GM12892 (cell line): ENCODE results near the gene PCDH8.

Experiments used
- POLR2A ChIP-seq: IDR thresholded peaks from 2 replicates; pipeline ENCODE4 v1.6.1; 2011; ENCODE audit warnings: low read depth, low read length, control low read depth
- POLR2AphosphoS5 ChIP-seq: IDR thresholded peaks from 2 replicates; pipeline ENCODE4 v1.6.1; 2011; ENCODE audit warnings: low read depth, low read length, control low read depth
- TAF1 ChIP-seq: IDR thresholded peaks from 2 replicates; pipeline ENCODE4 v1.6.1; 2011; ENCODE audit warnings: low read depth, mild to moderate bottlenecking, control low read depth, low read length, borderline replicate concordance

- TF ChIP-seq POLR2A: no peak
- TF ChIP-seq TAF1: no peak
- no peak for TF ChIP-seq POLR2AphosphoS5
These were observed 20.6 kb upstream of the PCDH8 start for GRCh38 chr13:52869050-52869449.
